Activated naive CD4-positive, alpha-beta T cell treated with anti-CD3 and anti-CD28 coated beads, Interleukin-2, amount 10 ng/mL, durations not matched to agents 7 days and 5 days (primary cell): Measurements from ENCODE around the gene PKD1.

Experiments used
- CTCF ChIA-PET: fragments of 350-600 bp; sonication (Branson Sonifier 250); formaldehyde crosslinking; loops from one replicate; lab custom pipeline; 2021; ENCODE audit warnings: antibody characterized with exemption; lab: Charles Lee
- DNase-seq: peaks from one replicate; pipeline ENCODE4 v3.0.0-alpha.2; 2020
- H3K27ac Mint-ChIP-seq: one replicate; pipeline ENCODE4 v1.8.0; 2021; ENCODE audit warnings: mild to moderate bottlenecking, moderate library complexity, mixed read lengths
- H3K27me3 Mint-ChIP-seq: one replicate; pipeline ENCODE4 v1.8.0; 2021; ENCODE audit warnings: mild to moderate bottlenecking, mixed read lengths
- H3K36me3 Mint-ChIP-seq: one replicate; pipeline ENCODE4 v1.8.0; 2021; ENCODE audit warnings: mixed read lengths
- H3K4me1 Mint-ChIP-seq: one replicate; pipeline ENCODE4 v1.8.0; 2021; ENCODE audit warnings: mixed read lengths
- H3K4me3 Mint-ChIP-seq: one replicate; pipeline ENCODE4 v1.8.0; 2021; ENCODE audit warnings: mild to moderate bottlenecking, moderate library complexity, mixed read lengths
- H3K9me3 Mint-ChIP-seq: one replicate; pipeline ENCODE4 v1.8.0; 2021; ENCODE audit warnings: mixed read lengths

The PKD1 gene

GRCh38 chr16:2040041-2040786 lies 95.5 kb downstream of the PKD1 start:
- Mint-ChIP-seq H3K9me3 (no peaks in the 10 kb centered on the region), H3K4me1 (no peaks in the 10 kb centered on the region), H3K4me3 (no peak overlapping the region), H3K36me3 (no peaks in the 10 kb centered on the region), H3K27ac (no peak overlapping the region), H3K27me3 (no peaks in the 10 kb centered on the region)
- DNase-seq: no peak
- CTCF ChIA-PET: interaction anchor here (1.1 kb wide), 1 partner anchor 36 kb away, joined by 3 read pairs; no protein-coding TSS in a partner anchor

GRCh38 chr16:2039274-2040031 lies 96.2 kb downstream of the PKD1 start:
- peaks cover 4% of the 10 kb centered on the region for H3K27me3 Mint-ChIP-seq
- no peaks in the 10 kb centered on the region for H3K4me1 Mint-ChIP-seq
- H3K36me3 Mint-ChIP-seq: no peaks in the 10 kb centered on the region
- no peak for DNase-seq
- H3K9me3 Mint-ChIP-seq: no peaks in the 10 kb centered on the region
- H3K4me3 Mint-ChIP-seq: no peak overlapping the region
- peak overlapping the region; percentile 26 for H3K27ac Mint-ChIP-seq
- CTCF ChIA-PET: interaction anchor here (1.1 kb wide), 1 partner anchor 35 kb away, joined by 3 read pairs; no protein-coding TSS in a partner anchor
